HepG2 (cell line): ENCODE data around the gene ARHGAP45. TPM values are rescaled to one million over a fixed set of nuclear protein-coding genes. Genes with fewer than 3 reads are reported as not detected.

Source experiments
- ESRRA ChIP-seq: sonication (generic); formaldehyde crosslinking; IDR thresholded peaks from 2 replicates; pipeline ENCODE4 v1.5.1; 2020; ENCODE audit warnings: mild to moderate bottlenecking, low read depth, missing genetic modification reagents
- HES4 ChIP-seq: sonication (generic); formaldehyde crosslinking; IDR thresholded peaks from 2 replicates; pipeline ENCODE4 v1.9.0; 2021; ENCODE audit warnings: mild to moderate bottlenecking, missing genetic modification reagents, borderline replicate concordance
- HMGXB4 ChIP-seq, 2 experiments: sonication (generic) in 1 of 2; formaldehyde crosslinking in 1 of 2; IDR thresholded peaks; 2 replicates each; pipeline versions ENCODE4 v1.4.0 to v1.6.1; 2018 to 2020; ENCODE audit warnings: missing genetic modification reagents in 2 of 2, borderline replicate concordance in 1 of 2, low read depth in 1 of 2, mild to moderate bottlenecking in 1 of 2, missing biosample characterization in 1 of 2
- NCOA2 ChIP-seq: sonication (generic); formaldehyde crosslinking; IDR thresholded peaks from 2 replicates; pipeline ENCODE4 v1.8.0; 2022; ENCODE audit warnings: inconsistent platforms
- PHF8 ChIP-seq: sonication (generic); formaldehyde crosslinking; IDR thresholded peaks from 2 replicates; pipeline ENCODE4 v1.5.0; 2020; ENCODE audit warnings: missing genetic modification reagents
- PITX1 ChIP-seq: sonication (generic); formaldehyde crosslinking; IDR thresholded peaks from 2 replicates; pipeline ENCODE4 v1.5.1; 2020; ENCODE audit warnings: mild to moderate bottlenecking, missing genetic modification reagents
- RXRB ChIP-seq: IDR thresholded peaks from 2 replicates; pipeline ENCODE4 v1.6.1; 2016; ENCODE audit warnings: borderline replicate concordance, missing genetic modification reagents, missing compliant biosample characterization
- TBL1XR1 ChIP-seq: fragments of 150-350 bp; IDR thresholded peaks from 2 replicates; pipeline ENCODE4 v1.6.1; 2014; ENCODE audit warnings: borderline replicate concordance, low read length; ENCODE audit not compliant: partially characterized antibody
- ZNF619 ChIP-seq: sonication (generic); formaldehyde crosslinking; IDR thresholded peaks from 2 replicates; pipeline ENCODE4 v1.4.0; 2020; ENCODE audit warnings: mild to moderate bottlenecking, missing genetic modification reagents
- ZNF772 ChIP-seq: sonication (generic); formaldehyde crosslinking; IDR thresholded peaks from 2 replicates; pipeline ENCODE4 v1.5.0; 2020; ENCODE audit warnings: mild to moderate bottlenecking, missing genetic modification reagents
- ZSCAN22 ChIP-seq: sonication (generic); formaldehyde crosslinking; IDR thresholded peaks from 2 replicates; pipeline ENCODE4 v1.4.0; 2020; ENCODE audit warnings: mild to moderate bottlenecking, missing genetic modification reagents
- ZSCAN31 ChIP-seq: sonication (generic); formaldehyde crosslinking; IDR thresholded peaks from 2 replicates; pipeline ENCODE4 v1.5.0; 2020; ENCODE audit warnings: low read depth, mild to moderate bottlenecking, missing genetic modification reagents
- polyA plus RNA-seq, 8 experiments: library from polyadenylated mRNA; depleted of rRNA in 3 of 8; stranded (reverse) in 7 of 8; unstranded in 1 of 8; fragments of >200 nt; fragmentation: Illumina TruSeq in 4 of 8; extraction: Trizol in 4 of 8; gene quantifications; 2 replicates each; pipeline versions ENCODE4 v1.2.1 to v1.2.3, GENCODE V29; 2011 to 2016; ENCODE audit warnings: low read depth in 4 of 8, missing spikeins in 1 of 8, mixed read lengths in 1 of 8; ENCODE audit not compliant: insufficient read depth in 1 of 8
- total RNA-seq, 5 experiments: library from RNA; depleted of rRNA; stranded (reverse); fragments of >200 nt; fragmentation: Illumina TruSeq; extraction: Trizol; gene quantifications; 2 replicates each; pipeline ENCODE4 v1.2.3, GENCODE V29; 2016; ENCODE audit warnings: low read depth in 1 of 5

The ARHGAP45 gene
- total and polyA plus RNA-seq, 2 of the 13 experiments (the other 11 are each of a cell fraction or from before 2014, with no cell fraction given) = 0.84 to 32.0 TPM

- TF ChIP-seq ESRRA (CRISPR knock-in tag) (0 out of 2 replicates have a peak, but pooled peaks have one; percentile 36), HMGXB4 (CRISPR knock-in tag; IDR thresholded peaks at IDR 0.05; ENCODE audit: borderline replicate concordance in 1 of 2, low read depth in 1 of 2) (peak in 1 of 2 experiments; percentile 23; a peak in 1 of 4 replicates), ZSCAN22 (CRISPR knock-in tag) (no peak), ZNF772 (CRISPR knock-in tag) (0 out of 2 replicates have a peak, but pooled peaks have one; percentile 48), RXRB (no peak), ZNF619 (CRISPR knock-in tag) (no peak), PITX1 (CRISPR knock-in tag) (0 out of 2 replicates have a peak, but pooled peaks have one; percentile 31), HES4 (no peak), NCOA2 (CRISPR knock-in tag) (peak; percentile 30; the same call in 1 of the 2 replicates), PHF8 (CRISPR knock-in tag) (peak; percentile 53), ZSCAN31 (CRISPR knock-in tag) (0 out of 2 replicates have a peak, but pooled peaks have one; percentile 5), TBL1XR1 (peak; percentile 8)
- TF ChIP-seq, all 625 proteins: peak for 102
Measured at GRCh38 chr19:1028062-1028926, 38.7 kb upstream of the ARHGAP45 start (continued).
